Memory B cell (primary cell): ENCODE measurements around the gene ERBIN.
A peak's percentile ranks its signal among the peaks of the same experiment; 100 is the strongest.
"Not testable (repeated sequence)": the region's sequence is repeated elsewhere in the genome, so short reads cannot be mapped to it uniquely, and the experiment has no call there.

Source experiments
- ATAC-seq: fragments of 150-1000 bp; cut with Tn5 transposase; 2 replicates; pipeline ENCODE4 v1.10.0; 2021; ENCODE audit warnings: low read depth, mild to moderate bottlenecking, moderate library complexity
- DNase-seq, 2 donors: peaks; one replicate each; pipeline ENCODE4 v3.0.0; 2022; ENCODE audit warnings: low spot score in 2 of 2
- H3K27ac Mint-ChIP-seq: one replicate; pipeline ENCODE4 v1.8.0; 2022; ENCODE audit warnings: mild to moderate bottlenecking, moderate library complexity, mixed read lengths
- H3K27me3 Mint-ChIP-seq: one replicate; pipeline ENCODE4 v1.8.0; 2022; ENCODE audit warnings: mixed read lengths
- H3K36me3 Mint-ChIP-seq: one replicate; pipeline ENCODE4 v1.8.0; 2022; ENCODE audit warnings: mild to moderate bottlenecking, mixed read lengths
- H3K4me1 Mint-ChIP-seq: one replicate; pipeline ENCODE4 v1.8.0; 2022; ENCODE audit warnings: mixed read lengths
- H3K4me3 Mint-ChIP-seq: one replicate; pipeline ENCODE4 v1.8.0; 2022; ENCODE audit warnings: mild to moderate bottlenecking, moderate library complexity, mixed read lengths
- H3K9me3 Mint-ChIP-seq: one replicate; pipeline ENCODE4 v1.8.0; 2022; ENCODE audit warnings: mixed read lengths

The ERBIN gene

DNA sequence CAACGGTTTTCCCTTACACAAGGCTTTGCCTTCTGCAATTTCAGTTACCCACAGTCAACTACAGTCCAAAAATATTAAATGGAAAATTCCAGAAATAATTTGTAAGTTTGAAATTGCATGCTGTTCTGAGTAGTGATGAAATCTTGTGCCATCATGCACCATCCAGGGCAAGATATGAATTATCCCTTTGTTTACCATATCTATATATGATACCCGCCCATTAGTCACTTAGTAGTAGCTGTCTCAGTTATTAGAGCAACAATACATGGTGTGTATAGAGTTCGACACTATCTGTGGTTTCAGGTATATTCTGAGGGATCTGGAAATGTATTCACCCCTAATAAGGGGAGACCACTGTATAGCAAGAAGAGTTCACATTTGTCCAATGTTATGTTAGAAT, 29.4 kb downstream of the ERBIN start:
- peaks cover 25% of the 10 kb centered on the region for H3K4me1 Mint-ChIP-seq
- H3K36me3 Mint-ChIP-seq, result peaks cover 9% of the 10 kb centered on the region
- H3K4me3 Mint-ChIP-seq, result no peak overlapping the region
- H3K9me3 Mint-ChIP-seq, result no peaks in the 10 kb centered on the region
- no peak for ATAC-seq
- H3K27ac Mint-ChIP-seq, result peak overlapping the region; percentile 71
- no peaks in the 10 kb centered on the region for H3K27me3 Mint-ChIP-seq
- DNase-seq, result no peak

DNA sequence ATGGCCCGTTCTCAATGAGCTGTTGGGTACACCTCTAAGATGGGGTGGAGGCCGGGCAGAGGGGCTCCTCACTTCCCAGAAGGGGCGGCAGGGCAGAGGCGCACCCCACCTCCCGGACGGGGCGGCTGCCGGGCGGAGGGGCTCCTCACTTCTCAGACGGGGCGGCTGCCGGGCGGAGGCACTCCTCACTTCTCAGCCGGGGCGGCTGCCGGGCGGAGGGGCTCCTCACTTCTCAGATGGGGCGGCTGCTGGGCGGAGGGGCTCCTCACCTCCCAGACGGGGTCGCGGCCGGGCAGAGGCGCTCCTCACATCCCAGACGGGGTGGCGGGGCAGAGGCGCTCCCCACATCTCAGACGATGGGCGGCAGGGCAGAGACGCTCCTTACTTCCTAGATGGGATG, 31.3 kb downstream of the ERBIN start:
- peaks cover 33% of the 10 kb centered on the region for H3K4me1 Mint-ChIP-seq
- not testable (repeated sequence) for H3K4me3 Mint-ChIP-seq

DNA sequence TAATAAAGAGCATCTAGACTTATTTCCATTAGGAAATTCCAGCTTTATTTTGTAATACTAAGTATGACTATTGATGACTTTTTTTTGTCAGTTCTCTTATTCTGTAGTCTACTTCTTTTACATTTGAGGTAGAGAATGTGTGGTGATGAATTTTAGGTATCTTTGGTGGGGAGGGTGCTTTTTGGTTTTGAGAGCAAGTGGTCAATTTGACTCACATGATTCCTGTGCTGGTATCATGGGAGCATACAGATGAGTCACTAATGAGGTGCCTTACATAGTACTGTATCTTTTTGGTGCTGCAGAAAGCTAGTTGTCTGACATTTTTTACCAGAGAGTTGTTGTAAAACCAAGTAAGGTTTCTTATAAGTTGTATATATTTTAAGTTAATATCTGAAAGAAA, 35.3 kb downstream of the ERBIN start:
- no peak overlapping the region for H3K4me3 Mint-ChIP-seq
- H3K27ac Mint-ChIP-seq, result no peak overlapping the region
- peaks cover 2% of the 10 kb centered on the region for H3K9me3 Mint-ChIP-seq
- peaks cover 8% of the 10 kb centered on the region for H3K36me3 Mint-ChIP-seq
- DNase-seq (no peak), ATAC-seq (peak; percentile 49)
- peaks cover 30% of the 10 kb centered on the region for H3K4me1 Mint-ChIP-seq
- no peaks in the 10 kb centered on the region for H3K27me3 Mint-ChIP-seq

More for the DNA sequence above, 31.3 kb downstream of the ERBIN start:
- H3K27ac Mint-ChIP-seq, H3K9me3 Mint-ChIP-seq, DNase-seq, ATAC-seq, H3K36me3 Mint-ChIP-seq, H3K27me3 Mint-ChIP-seq: not testable (repeated sequence)

DNA sequence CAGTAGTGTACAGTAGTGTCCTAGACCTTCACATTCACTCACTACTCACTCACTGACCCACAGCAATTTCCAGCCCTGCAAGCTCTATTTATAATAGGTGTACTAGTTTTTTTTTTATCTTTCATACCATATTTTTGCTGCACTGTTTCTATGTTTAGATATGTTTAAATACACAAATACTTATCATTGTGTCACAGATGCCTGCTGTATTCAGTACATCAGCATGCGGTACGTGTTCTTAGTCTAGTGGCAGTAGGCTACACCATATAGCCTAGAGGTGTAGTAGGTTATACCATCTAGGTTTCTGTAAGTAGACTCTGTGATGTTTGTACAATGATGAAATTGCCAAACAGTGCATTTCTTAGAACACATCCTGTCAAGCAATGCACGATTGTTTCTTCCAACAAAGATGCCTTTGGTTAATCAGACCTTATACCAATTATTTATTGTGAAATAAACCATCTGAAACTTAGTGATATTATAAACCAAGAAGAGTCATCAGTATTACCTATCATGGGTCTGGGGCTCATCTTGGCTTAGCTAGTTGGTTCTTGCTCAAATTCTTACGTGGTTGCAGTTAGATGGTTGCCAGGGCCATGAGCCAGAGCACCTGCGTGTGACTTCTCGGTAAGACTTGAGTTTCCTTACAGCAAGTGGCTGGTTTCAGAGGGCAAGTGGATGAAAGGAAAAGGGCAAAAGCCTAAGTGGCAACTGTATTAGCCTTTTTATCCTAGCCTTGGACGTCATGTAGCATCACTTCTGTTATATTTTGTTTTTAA, 41.1 kb downstream of the ERBIN start:
- ATAC-seq (no peak), DNase-seq (no peak)
- Mint-ChIP-seq H3K36me3 (peaks cover 7% of the 10 kb centered on the region), H3K27ac (peak overlapping the region; percentile 24), H3K4me3 (no peak overlapping the region), H3K9me3 (peaks cover 2% of the 10 kb centered on the region), H3K27me3 (no peaks in the 10 kb centered on the region), H3K4me1 (peaks cover 45% of the 10 kb centered on the region)

DNA sequence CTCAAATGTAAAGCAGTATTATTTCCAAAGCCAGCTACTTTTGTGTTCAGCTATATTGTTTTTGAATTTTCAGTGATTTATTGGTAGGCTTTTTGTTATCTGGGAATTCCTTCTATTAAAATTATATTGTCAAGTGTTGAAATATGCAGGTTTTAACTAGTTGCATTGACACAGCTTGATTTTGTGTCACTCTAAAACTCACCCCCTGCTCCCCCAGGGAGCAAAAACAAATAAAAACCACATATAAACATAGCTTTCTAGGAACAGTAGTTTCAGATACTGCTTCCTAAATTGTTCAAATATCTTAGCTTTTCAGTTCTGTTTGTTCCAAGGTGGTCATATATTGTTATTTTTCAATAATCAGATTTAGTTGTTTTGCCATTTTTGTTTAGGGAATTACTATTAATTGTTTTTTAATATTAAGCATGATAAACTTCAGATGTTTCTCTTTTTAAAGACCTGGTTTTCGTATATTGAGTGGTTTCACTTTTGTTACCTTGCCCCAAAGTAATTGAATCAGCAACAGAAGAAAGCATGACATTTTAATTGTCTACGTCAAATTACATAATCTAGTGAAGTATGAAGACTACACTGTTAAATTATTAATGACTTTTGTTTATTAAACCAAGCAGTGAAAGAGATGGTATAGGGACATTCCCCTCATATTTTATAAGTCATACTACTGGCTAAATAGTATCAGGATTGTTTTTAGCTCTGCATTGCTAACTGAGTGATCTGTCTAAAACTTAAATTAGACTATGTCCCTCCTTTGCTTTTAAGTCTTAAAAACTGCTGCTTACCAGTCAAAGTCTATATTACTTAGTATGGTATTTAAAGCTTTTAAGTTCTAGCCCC, 43.4 kb downstream of the ERBIN start:
- H3K27ac Mint-ChIP-seq, result peak overlapping the region; percentile 84
- H3K27me3 Mint-ChIP-seq, result no peaks in the 10 kb centered on the region
- DNase-seq (no peak), ATAC-seq (no peak)
- peaks cover 15% of the 10 kb centered on the region for H3K36me3 Mint-ChIP-seq
- H3K9me3 Mint-ChIP-seq, result peaks cover 2% of the 10 kb centered on the region
- H3K4me1 Mint-ChIP-seq, result peaks cover 43% of the 10 kb centered on the region
- H3K4me3 Mint-ChIP-seq, result no peak overlapping the region

DNA sequence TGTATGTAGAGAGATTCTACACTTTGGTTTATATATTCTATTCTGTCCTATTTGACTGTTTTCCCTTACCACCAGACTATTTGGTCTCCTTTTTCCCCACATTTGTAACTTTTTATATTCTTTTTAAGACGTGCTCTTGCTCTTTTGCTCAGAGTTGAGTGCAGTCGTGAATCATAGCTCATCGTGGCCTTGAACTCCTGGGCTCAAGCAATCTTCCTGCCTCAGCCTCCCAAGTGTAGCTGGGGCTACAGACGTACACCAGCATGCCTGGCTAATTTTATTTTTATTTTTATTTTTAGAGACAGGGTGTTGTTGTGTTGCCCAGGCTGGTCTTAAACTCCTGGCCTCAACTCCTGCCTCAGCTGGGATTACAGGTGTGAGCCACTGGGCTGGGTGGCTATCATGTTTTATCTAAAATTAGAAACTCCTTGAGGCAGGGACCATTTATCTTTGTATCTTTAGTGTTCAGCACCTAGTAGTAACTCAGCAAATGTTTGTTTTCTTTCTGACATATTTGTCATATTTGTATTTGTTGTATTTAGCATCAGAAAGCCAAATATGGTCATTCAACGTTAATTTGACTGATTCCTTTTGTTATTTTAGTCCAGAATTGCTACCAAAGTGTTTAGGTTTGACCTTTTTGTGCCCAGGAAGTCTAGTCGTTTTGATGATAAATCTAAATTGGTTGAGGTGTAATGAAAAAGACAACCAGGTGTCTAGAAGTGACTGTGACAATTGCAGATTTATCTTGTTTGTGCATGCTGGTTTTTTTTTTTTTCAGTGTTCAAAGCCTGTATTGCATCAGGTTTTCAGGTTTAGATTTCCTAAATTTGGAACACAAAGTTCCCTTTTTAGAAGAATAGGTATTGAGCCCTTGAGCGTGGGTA, 44.3 kb downstream of the ERBIN start:
- no peaks in the 10 kb centered on the region for H3K27me3 Mint-ChIP-seq
- H3K4me3 Mint-ChIP-seq, result no peak overlapping the region
- peaks cover under 1% of the 10 kb centered on the region for H3K9me3 Mint-ChIP-seq
- no peak for ATAC-seq
- peaks cover 16% of the 10 kb centered on the region for H3K36me3 Mint-ChIP-seq
- H3K4me1 Mint-ChIP-seq, result peaks cover 43% of the 10 kb centered on the region
- peak overlapping the region; percentile 84 for H3K27ac Mint-ChIP-seq
- no peak for DNase-seq

DNA sequence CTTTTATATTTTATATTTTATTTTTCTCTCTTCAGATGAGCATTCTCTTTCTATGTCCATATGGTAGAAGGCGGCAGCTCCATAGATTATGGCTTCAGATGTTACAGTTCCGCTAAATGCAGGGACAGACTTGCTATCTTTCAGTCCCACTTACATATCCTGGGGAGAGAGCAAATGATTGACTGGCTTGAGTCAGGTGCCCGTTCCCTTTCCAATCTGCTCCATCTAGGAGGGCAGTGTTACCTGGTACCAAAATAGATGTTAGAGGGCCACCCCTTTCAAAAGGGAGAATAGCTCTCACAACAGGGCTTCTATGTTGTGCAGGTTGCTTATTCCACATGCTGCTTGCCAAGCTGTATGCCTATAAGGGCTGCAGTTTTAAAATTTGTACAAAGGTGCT, 45.3 kb downstream of the ERBIN start:
- no peak for ATAC-seq
- Mint-ChIP-seq H3K36me3 (peaks cover 18% of the 10 kb centered on the region), H3K4me3 (no peak overlapping the region), H3K4me1 (peaks cover 46% of the 10 kb centered on the region), H3K27ac (no peak overlapping the region), H3K27me3 (no peaks in the 10 kb centered on the region), H3K9me3 (peaks cover 2% of the 10 kb centered on the region)
- DNase-seq, result no peak

DNA sequence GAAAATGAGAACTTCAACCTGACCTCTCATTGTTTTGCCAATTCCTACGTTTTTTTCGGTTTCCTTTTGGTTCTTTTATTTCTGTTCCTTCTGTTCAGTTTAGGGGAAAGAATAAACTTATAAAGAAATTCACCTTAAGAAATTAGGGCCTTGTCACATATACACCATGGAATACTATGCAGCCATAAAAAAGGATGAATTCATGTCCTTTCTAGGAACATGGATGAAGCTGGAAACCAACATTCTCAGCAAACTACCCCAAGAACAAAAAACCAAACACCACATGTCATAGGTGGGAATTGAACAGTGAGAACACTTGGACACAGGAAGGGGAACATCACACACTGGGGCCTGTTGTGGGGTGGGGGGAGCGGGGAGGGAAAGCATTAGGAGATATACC, 46.5 kb downstream of the ERBIN start:
- H3K4me3 Mint-ChIP-seq, ATAC-seq, H3K27me3 Mint-ChIP-seq, H3K27ac Mint-ChIP-seq, H3K9me3 Mint-ChIP-seq, DNase-seq: not testable (repeated sequence)
- H3K36me3 Mint-ChIP-seq, result peaks cover 16% of the 10 kb centered on the region
- H3K4me1 Mint-ChIP-seq, result peaks cover 44% of the 10 kb centered on the region

DNA sequence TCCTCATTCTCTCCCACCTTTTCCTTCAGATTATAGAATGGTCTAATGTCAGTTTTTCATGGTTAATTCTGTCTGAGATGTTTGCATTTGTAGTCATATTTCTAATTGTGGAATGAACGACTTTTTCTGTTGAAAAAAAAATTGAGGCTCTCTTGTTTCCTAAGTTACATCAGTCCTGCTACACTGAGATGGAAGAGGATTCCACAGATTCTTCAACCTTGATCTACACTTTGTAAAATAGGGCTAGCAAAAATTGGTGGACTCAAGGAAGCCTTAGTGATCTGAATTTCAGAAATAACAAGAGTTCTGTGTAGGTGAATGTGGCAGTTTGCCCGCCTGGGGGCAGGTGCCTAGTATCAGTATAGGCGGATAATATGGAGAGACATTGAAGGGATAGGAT, 51.9 kb downstream of the ERBIN start:
- H3K27ac Mint-ChIP-seq, result peak overlapping the region; percentile 72
- no peak overlapping the region for H3K4me3 Mint-ChIP-seq
- H3K36me3 Mint-ChIP-seq, result peaks cover 19% of the 10 kb centered on the region
- H3K9me3 Mint-ChIP-seq, result peaks cover 2% of the 10 kb centered on the region
- ATAC-seq (no peak), DNase-seq (no peak)
- H3K4me1 Mint-ChIP-seq, result peaks cover 39% of the 10 kb centered on the region
- H3K27me3 Mint-ChIP-seq, result no peaks in the 10 kb centered on the region

DNA sequence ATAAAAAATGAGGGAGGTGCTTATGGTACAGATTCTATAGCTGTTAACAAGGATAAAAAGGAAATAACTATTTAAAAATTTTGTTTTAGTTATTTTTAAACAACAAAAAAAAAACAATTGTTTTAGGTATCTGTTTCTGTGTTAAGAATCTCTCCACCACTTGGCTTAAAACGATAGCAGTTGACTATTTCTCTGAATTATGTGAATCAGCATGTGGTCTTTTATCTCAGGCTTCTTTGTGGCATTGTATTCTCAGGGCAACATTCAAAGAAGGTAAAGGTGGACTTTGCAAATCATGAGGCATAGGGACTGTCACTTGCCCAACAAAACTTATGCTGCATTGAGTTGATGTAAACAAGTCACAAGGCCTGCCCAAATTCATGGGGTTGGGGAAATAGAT, 55.2 kb downstream of the ERBIN start:
- Mint-ChIP-seq H3K27me3 (no peaks in the 10 kb centered on the region), H3K4me1 (peaks cover 44% of the 10 kb centered on the region), H3K36me3 (peaks cover 16% of the 10 kb centered on the region), H3K9me3 (no peaks in the 10 kb centered on the region), H3K4me3 (no peak overlapping the region), H3K27ac (peak overlapping the region; percentile 65)
- ATAC-seq (no peak), DNase-seq (no peak)

DNA sequence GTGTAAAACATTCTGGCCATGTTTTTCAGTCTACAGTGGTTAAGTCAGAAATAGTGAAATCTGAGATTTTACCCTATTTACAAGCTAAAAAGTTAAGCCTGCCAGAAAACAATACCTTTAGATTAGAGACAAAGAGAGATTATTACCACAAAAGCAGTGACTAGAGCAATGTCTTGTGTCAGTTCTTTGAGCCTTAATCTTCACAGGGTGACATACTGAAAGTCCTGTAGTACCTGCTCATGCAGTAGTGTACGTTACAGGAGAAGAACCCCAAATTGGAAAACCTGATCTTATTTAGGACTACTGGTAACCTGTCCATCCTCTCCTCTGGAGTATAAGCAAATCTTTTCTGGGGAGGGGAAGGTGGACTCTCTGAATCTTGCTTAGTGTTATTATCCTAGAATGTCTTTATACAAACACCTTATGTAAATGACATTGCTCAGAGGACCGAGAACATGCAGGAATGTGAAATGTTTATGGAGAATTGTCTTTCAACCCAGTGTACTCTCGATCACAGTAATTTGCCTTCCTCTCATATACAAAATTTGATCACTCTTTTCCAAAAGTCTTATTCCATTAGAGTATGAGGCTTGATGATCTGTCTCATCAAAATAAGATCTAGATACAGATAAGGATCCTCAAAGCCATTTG, 55.7 kb downstream of the ERBIN start:
- H3K4me1 Mint-ChIP-seq, result peaks cover 44% of the 10 kb centered on the region
- DNase-seq, result no peak
- H3K27me3 Mint-ChIP-seq, result no peaks in the 10 kb centered on the region
- no peak for ATAC-seq
- H3K9me3 Mint-ChIP-seq, result no peaks in the 10 kb centered on the region
- peak overlapping the region; percentile 65 for H3K27ac Mint-ChIP-seq
- H3K4me3 Mint-ChIP-seq, result no peak overlapping the region
- H3K36me3 Mint-ChIP-seq, result peaks cover 16% of the 10 kb centered on the region

DNA sequence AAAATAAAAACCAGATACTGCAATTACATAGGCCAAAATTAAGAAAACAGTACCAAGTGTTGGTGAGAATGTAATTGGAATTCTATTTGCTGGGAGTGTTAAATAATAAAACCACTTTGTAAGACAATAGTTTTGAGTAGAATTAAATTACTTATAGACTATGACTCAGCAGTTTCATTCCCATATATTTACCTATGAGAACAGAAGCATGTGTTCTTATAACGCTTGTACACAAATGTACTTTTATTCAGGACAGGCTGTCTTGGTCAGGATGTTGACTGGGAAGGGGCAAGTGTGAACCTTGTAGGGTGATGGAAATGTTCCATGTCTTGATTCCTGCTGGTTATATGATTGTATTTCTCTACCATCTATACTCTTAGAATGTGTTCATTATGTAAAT, 56.3 kb downstream of the ERBIN start:
- Mint-ChIP-seq H3K27me3 (no peaks in the 10 kb centered on the region), H3K27ac (peak overlapping the region; percentile 18), H3K9me3 (no peaks in the 10 kb centered on the region), H3K36me3 (peaks cover 16% of the 10 kb centered on the region), H3K4me3 (no peak overlapping the region), H3K4me1 (peaks cover 44% of the 10 kb centered on the region)
- ATAC-seq (no peak), DNase-seq (no peak)

DNA sequence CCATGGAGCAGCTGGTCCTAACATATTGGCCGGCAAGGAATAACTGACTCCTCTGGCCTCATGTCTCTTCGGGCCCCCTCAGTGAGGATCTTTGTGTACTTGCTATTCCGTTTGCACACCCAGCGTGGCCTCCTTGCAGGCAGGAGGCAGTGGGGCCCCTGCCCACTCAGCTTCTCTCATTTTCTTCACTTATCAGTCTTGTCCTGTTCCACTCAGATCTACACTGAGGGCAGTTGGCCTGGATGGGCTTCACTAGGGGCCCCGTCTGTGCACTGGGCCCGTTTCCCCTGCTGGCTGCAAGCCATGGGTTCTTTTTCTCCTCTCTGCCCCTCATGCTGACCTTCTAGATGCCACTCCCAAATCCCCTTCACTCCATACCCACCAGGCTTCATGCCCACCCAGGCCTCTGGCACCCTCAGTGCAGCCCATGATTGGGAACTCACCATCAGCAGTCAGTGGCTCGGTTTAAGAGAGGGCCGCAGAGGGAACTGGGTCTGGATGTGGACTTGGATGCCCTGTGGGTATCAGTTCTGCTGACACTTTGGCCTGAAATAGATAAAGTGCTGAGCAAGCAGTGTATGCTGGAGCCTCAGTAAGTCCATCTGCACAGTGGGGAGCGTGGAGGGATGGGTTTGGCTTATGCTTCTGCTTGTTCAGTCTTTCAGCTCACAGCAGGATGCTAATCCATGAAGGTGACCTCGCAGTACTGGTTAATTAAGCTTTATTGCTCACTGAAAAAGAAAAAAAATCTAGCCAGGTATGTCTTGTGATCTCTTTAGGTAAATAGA, 57.9 kb downstream of the ERBIN start:
- Mint-ChIP-seq H3K27me3 (no peaks in the 10 kb centered on the region), H3K4me1 (peaks cover 40% of the 10 kb centered on the region), H3K4me3 (no peak overlapping the region), H3K9me3 (no peaks in the 10 kb centered on the region), H3K36me3 (peaks cover 12% of the 10 kb centered on the region), H3K27ac (peak overlapping the region; percentile 18)
- DNase-seq (no peak), ATAC-seq (no peak)
